ENCODE data around the gene ADPGK. TPM values are rescaled to one million over a fixed set of nuclear protein-coding genes. Genes with fewer than 3 reads are reported as not detected.
"Not testable (repeated sequence)": the region's sequence is repeated elsewhere in the genome, so short reads cannot be mapped to it uniquely, and the experiment has no call there.

ADPGK gene
- total RNA-seq, 4 donors from 2014 or later, result 13.4 to 23.2 (median 17.2) TPM

DNA sequence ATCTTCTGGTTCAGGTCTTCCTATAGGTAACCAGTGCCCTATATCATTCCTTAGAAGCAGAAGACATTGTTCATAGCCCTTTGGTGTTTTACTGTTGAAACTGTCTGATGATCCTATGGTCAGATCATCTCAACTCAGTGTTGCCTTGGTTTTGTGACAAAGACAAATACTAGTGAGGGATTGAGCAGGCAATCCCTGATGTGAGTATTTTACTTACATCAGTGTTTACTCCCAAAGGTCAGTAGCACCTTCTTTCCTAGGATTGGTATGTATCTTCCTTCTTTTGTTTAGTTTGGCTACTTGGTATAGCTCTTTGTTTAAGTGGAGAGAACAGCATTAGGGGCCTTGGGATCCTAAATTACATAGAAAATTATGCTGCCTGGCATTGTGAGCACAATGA is 56.4 kb downstream of the ADPGK start:
- no peaks in the 10 kb centered on the region for H3K27me3 ChIP-seq
- H3K4me3 ChIP-seq, result no peak overlapping the region
- no peak for TF ChIP-seq POLR2A (IDR thresholded peaks at IDR 0.05)
- TF ChIP-seq, protein P1, sequence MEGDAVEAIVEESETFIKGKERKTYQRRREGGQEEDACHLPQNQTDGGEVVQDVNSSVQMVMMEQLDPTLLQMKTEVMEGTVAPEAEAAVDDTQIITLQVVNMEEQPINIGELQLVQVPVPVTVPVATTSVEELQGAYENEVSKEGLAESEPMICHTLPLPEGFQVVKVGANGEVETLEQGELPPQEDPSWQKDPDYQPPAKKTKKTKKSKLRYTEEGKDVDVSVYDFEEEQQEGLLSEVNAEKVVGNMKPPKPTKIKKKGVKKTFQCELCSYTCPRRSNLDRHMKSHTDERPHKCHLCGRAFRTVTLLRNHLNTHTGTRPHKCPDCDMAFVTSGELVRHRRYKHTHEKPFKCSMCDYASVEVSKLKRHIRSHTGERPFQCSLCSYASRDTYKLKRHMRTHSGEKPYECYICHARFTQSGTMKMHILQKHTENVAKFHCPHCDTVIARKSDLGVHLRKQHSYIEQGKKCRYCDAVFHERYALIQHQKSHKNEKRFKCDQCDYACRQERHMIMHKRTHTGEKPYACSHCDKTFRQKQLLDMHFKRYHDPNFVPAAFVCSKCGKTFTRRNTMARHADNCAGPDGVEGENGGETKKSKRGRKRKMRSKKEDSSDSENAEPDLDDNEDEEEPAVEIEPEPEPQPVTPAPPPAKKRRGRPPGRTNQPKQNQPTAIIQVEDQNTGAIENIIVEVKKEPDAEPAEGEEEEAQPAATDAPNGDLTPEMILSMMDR (IDR thresholded peaks at IDR 0.05 in 4 of 5, conservative IDR thresholded peaks at IDR 0.05 in 1 of 5), result no peak
- in situ Hi-C loops (cut with MboI; ENCODE audit: low sequenced_read_pairs in 4 of 4), result no loop called here
- ATAC-seq (no peak), DNase-seq (no peak)
- H3K36me3 ChIP-seq, result peaks cover 0 to 20% of the 10 kb centered on the region in 2 donors
- intact Hi-C loops (cut with DNase I; ENCODE audit: low total_unique reads), result no loop called here
- H3K27ac ChIP-seq, result no peak overlapping the region
- peaks cover 0 to 2% of the 10 kb centered on the region in 2 donors for H3K4me1 ChIP-seq
- no peaks in the 10 kb centered on the region for H3K9me3 ChIP-seq

DNA sequence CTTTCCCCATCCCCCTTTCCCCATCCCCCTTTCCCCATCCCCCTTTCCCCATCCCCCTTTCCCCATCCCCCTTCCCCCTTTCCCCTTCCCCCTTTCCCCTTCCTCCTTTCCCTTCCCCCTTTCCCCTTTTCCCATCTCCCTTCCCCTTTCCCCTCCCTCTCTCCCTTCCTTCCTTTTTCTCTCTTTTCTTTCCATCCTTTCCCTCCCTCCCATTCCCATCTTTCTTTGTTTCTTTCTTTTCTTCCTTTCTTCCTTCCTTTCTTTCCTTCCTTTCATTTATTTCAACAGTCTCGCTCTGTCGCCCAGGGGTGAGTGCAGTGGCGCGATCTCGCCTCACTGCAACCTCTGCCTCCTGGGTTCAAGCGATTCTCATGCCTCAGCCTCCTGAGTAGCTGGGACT is 57.7 kb downstream of the ADPGK start:
- H3K4me1 ChIP-seq; intact Hi-C loops (cut with DNase I; ENCODE audit: low total_unique reads); in situ Hi-C loops (cut with MboI; ENCODE audit: low sequenced_read_pairs in 4 of 4); H3K27ac ChIP-seq; H3K9me3 ChIP-seq; ATAC-seq; DNase-seq; H3K27me3 ChIP-seq; H3K4me3 ChIP-seq: not testable (repeated sequence)
- peaks cover 0 to 11% of the 10 kb centered on the region in 2 donors for H3K36me3 ChIP-seq

DNA sequence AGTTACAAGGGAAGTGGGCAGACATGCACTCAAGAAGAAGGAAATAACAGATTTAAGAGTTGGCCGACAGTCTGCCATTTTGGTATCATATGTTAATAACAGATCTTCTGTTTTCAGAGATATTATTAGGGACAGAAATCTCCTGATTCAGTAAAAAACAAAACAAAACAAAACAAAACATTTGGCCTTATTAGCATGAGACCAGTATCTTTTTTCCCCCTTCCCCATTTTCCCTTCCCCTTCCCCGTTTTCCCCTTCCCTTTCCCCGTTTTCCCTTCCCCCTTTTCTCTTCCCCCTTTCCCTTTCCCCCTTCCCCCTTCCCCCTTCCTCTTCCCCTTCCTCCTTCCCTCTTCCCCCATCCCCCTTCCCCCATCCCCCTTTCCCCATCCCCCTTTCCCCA is 58.1 kb downstream of the ADPGK start:
- DNase-seq (no peak), ATAC-seq (no peak)
- TF ChIP-seq, protein P1 (IDR thresholded peaks at IDR 0.05 in 4 of 5, conservative IDR thresholded peaks at IDR 0.05 in 1 of 5), result no peak
- TF ChIP-seq POLR2A (IDR thresholded peaks at IDR 0.05), result no peak
- no peak overlapping the region for H3K27ac ChIP-seq
- intact Hi-C loops (cut with DNase I; ENCODE audit: low total_unique reads) (no loop called here), in situ Hi-C loops (cut with MboI; ENCODE audit: low sequenced_read_pairs in 4 of 4) (no loop called here)
- H3K27me3 ChIP-seq, result no peaks in the 10 kb centered on the region
- no peak overlapping the region for H3K4me3 ChIP-seq
- H3K9me3 ChIP-seq, result no peaks in the 10 kb centered on the region
- H3K4me1 ChIP-seq, result peaks cover 4 to 9% of the 10 kb centered on the region in 2 donors
- peaks cover 0 to 11% of the 10 kb centered on the region in 2 donors for H3K36me3 ChIP-seq

DNA sequence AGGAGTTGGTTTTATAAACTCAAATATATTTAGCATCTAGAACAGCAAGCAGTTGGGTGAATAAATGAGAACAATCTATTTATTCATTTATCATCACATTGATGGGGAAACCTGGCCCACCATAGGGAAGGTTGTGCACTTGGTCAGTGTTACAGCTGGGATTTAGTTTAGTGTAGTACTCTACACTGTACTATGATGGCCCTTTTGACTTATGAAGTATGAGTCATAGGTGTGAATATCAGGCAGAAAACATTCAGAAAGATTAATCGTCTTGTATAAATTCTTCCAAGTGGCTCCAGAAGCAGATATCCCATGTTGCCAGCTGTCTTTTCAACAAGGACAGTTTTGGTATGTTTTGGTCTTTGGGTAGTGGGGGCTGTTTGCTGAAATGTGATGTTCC is 59.5 kb downstream of the ADPGK start:
- in situ Hi-C loops (cut with MboI; ENCODE audit: low sequenced_read_pairs in 4 of 4), result no loop called here
- ATAC-seq (no peak), DNase-seq (no peak)
- Histone ChIP-seq H3K4me3 (no peak overlapping the region), H3K36me3 (peaks cover 0 to 15% of the 10 kb centered on the region in 2 donors), H3K27ac (no peak overlapping the region), H3K9me3 (no peaks in the 10 kb centered on the region), H3K4me1 (peaks cover 4 to 9% of the 10 kb centered on the region in 2 donors), H3K27me3 (no peaks in the 10 kb centered on the region)
- intact Hi-C loops (cut with DNase I; ENCODE audit: low total_unique reads), result loop anchor here (5.0 kb wide), 2 partner anchors 73 to 358 kb away; no protein-coding TSS in a partner anchor
- TF ChIP-seq, protein P1 (IDR thresholded peaks at IDR 0.05 in 4 of 5, conservative IDR thresholded peaks at IDR 0.05 in 1 of 5), result no peak
- no peak for TF ChIP-seq POLR2A (IDR thresholded peaks at IDR 0.05)

DNA sequence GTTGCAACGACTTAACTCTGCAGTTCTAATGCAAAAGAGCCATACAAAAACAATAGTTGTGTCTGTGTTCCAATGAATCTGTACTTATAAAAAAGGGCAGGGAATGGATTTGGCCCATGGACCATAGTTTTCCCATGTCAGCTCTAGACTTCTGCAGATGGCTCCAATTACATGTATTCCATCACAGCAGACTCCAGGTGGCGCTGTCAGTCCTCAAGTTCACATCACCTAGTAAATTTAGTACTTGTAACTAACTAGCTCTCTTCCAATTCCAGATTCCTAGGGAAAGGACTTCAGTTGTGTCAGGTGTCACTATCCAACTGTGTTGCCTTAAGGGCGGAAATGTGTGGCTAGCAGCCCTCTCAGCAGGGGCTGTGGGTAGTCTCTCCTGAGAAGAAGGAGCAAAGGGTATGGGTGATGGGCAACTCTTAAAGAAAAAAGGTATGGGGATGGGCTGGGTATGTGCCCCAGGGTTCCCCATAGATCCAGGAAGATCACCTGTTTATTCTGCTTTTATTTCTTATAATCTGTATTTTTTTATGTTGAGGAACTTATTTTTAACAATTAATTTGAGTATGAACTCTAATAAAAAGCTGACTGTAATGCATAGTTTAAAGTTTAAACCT is 61.4 kb downstream of the ADPGK start:
- H3K36me3 ChIP-seq, result peaks cover 0 to 20% of the 10 kb centered on the region in 2 donors

DNA sequence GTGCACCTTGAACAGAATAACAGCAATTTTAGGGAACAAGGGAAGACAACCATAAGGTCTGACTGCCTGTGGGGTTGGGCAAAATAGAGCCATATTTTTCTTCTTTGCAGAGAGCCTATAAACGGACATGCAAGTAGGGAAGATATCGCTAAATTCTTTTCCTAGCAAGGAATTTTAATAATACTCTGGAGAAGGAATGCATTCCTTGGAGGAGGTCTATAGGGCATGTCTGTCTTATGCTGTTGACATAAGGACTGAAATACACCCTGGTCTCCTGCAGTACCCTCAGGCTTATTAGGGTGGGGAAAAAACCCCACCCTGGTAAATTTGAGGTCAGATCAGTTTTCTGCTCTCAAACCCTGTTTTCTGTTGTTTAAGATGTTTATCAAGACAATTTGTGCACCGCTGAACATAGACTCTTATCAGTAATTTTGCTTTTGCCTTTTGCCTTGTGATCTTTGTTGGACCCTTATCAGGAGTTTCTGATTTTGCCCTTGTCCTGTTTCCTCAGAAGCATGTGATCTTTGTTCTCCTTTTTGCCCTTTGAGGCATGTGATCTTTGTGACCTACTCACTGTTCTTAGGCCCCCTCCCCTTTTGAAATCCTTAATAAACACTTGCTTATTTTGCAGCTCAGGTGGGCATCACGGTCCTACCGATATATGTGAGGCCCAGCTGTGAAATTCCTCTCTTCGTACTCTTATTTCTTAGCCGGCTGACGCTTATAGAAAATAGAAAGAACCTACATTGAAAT is 74.8 kb downstream of the ADPGK start:
- intact Hi-C loops (cut with DNase I; ENCODE audit: low total_unique reads), result not testable (repeated sequence)

More for the DNA sequence above, 61.4 kb downstream of the ADPGK start:
- no peaks in the 10 kb centered on the region for H3K9me3 ChIP-seq
- H3K27ac ChIP-seq, result no peak overlapping the region
- no peak for TF ChIP-seq POLR2A (IDR thresholded peaks at IDR 0.05)
- TF ChIP-seq, protein P1 (IDR thresholded peaks at IDR 0.05 in 4 of 5, conservative IDR thresholded peaks at IDR 0.05 in 1 of 5), result peak; percentile 56 to 74 (median 58)
- ATAC-seq, result peak in 1 of 2 donors; percentile 76
- in situ Hi-C loops (cut with MboI; ENCODE audit: low sequenced_read_pairs in 4 of 4), result no loop called here
- intact Hi-C loops (cut with DNase I; ENCODE audit: low total_unique reads), result loop anchor here (2.0 to 5.0 kb wide), 3 partner anchors 61 to 360 kb away; partner anchors contain the start of gene ADPGK
- H3K4me3 ChIP-seq, result no peak overlapping the region
- peaks cover 4 to 9% of the 10 kb centered on the region in 2 donors for H3K4me1 ChIP-seq
- DNase-seq, result peak; percentile 2 to 66
- no peaks in the 10 kb centered on the region for H3K27me3 ChIP-seq

More for the DNA sequence above, 74.8 kb downstream of the ADPGK start:
- H3K4me1 ChIP-seq, DNase-seq, ATAC-seq, H3K27me3 ChIP-seq, H3K9me3 ChIP-seq, H3K27ac ChIP-seq, H3K4me3 ChIP-seq: not testable (repeated sequence)
- H3K36me3 ChIP-seq, result peaks cover 0 to 22% of the 10 kb centered on the region in 2 donors
- in situ Hi-C loops (cut with MboI; ENCODE audit: low sequenced_read_pairs in 4 of 4), result loop anchor here in 1 of 4 donors (10.0 kb wide), 1 partner anchor 114 kb away; no protein-coding TSS in a partner anchor
